ENCODE data around the gene ZIC4. TPM values are rescaled to one million over a fixed set of nuclear protein-coding genes. Genes with fewer than 3 reads are reported as not detected.

ZIC4 gene
- total RNA-seq, 2 experiments from 2014 or later: not detected

DNA sequence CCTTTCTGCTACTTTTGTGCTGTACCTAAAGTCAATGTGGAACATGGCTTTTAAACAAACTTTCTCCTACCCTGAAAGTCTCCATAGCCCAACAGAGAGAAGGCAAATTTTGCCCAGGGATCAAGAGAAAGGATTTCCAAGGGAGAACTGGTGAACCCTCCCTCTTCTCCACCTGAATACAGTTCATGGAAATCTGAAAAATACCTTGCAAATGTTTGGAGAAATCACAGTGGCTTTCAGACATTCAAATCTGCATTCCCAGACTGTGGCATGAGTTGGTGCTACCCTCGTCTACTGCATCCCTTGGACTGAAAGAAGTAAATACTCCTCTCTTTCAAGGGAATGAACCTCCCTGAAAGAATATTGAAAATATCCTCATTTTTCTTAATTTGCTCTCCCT is 38.7 kb downstream of the ZIC4 start:
- H3K36me3 Mint-ChIP-seq (ENCODE audit: low read depth): no peaks in the 10 kb centered on the region
- H3K27ac Mint-ChIP-seq: no peak overlapping the region
- no peak for ATAC-seq
- H3K27me3 Mint-ChIP-seq (ENCODE audit: low read depth): peaks cover 44% of the 10 kb centered on the region
- H3K9me3 Mint-ChIP-seq (ENCODE audit: insufficient read depth): no peaks in the 10 kb centered on the region
- H3K4me3 Mint-ChIP-seq: no peak overlapping the region
- no peaks in the 10 kb centered on the region for H3K4me1 Mint-ChIP-seq (ENCODE audit: low read depth)
- ChIA-PET POLR2A (no interaction called here), CTCF (no interaction called here)
- no peak for DNase-seq

DNA sequence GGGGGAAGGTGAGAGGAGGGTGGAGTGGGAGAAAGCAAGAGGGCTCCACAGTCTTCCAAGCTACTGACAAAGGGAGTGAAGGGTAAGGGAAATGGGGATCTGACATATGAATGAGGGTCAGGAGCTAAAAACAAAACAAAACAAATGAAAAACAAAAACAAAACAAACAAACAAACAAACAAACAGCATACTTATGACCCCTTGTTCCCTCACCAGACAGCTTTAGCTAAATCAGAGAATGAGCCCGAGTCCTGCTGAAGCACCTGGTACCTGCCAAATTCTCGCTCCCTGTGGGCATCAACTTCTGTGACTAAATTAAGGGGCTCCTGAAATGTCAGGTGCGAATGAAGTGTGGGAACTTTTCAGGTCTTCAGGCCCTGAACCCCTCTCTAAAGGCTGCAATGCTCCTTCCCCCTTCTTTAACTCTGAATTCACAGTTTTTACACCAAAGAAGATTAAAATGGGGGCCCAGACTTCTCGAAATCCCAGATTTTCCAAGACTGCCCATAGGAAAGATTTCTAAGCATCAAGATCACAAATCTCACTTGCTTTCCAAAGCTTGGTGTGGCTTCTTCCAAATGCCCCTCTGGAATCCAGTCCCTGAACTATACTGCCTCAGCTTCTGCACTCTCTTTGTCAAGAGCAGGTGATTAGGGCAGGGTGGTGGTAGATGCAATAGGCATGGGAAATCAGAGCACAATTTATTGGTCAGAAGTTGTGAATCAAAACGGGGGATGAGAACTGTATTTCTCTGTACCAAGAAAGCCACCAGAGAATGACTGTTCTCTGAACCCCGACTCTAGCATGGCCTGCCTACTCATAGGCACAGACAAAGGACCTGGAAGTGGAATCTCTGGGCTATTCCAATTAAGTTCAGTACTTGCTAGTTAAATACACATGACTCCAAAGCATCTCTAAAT is 40.9 kb downstream of the ZIC4 start:
- ATAC-seq (no peak), DNase-seq (no peak)
- H3K4me3 Mint-ChIP-seq: no peak overlapping the region
- H3K27me3 Mint-ChIP-seq (ENCODE audit: low read depth): peaks cover 37% of the 10 kb centered on the region
- H3K9me3 Mint-ChIP-seq (ENCODE audit: insufficient read depth): no peaks in the 10 kb centered on the region
- H3K4me1 Mint-ChIP-seq (ENCODE audit: low read depth): no peaks in the 10 kb centered on the region
- POLR2A ChIA-PET: no interaction called here
- no peak overlapping the region for H3K27ac Mint-ChIP-seq
- CTCF ChIA-PET: no interaction called here
- no peaks in the 10 kb centered on the region for H3K36me3 Mint-ChIP-seq (ENCODE audit: low read depth)

DNA sequence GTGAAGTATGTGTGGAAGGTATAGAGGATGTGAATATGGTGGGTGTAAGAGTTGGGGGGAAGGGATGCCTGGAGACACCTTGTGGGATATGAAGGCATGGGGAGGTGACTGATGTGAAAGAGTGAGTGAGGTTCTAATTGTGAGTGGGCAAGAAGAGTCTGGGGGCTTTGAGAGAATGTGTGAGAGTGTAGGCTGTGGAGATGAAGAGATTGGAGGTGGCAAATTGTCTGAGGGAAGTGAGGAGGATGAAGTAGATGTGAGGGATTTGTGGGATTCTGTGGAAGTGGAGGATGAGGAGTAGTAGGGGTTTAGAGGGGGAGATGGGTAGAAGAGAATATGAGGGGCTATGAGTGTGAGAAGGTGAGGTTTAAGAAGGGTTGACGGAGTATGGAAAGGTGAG is 41.6 kb downstream of the ZIC4 start:
- Mint-ChIP-seq H3K4me1 (ENCODE audit: low read depth) (no peaks in the 10 kb centered on the region), H3K27ac (no peak overlapping the region), H3K9me3 (ENCODE audit: insufficient read depth) (no peaks in the 10 kb centered on the region), H3K27me3 (ENCODE audit: low read depth) (peaks cover 37% of the 10 kb centered on the region), H3K4me3 (no peak overlapping the region), H3K36me3 (ENCODE audit: low read depth) (no peaks in the 10 kb centered on the region)
- ChIA-PET CTCF (no interaction called here), POLR2A (no interaction called here)
- ATAC-seq (no peak), DNase-seq (no peak)

DNA sequence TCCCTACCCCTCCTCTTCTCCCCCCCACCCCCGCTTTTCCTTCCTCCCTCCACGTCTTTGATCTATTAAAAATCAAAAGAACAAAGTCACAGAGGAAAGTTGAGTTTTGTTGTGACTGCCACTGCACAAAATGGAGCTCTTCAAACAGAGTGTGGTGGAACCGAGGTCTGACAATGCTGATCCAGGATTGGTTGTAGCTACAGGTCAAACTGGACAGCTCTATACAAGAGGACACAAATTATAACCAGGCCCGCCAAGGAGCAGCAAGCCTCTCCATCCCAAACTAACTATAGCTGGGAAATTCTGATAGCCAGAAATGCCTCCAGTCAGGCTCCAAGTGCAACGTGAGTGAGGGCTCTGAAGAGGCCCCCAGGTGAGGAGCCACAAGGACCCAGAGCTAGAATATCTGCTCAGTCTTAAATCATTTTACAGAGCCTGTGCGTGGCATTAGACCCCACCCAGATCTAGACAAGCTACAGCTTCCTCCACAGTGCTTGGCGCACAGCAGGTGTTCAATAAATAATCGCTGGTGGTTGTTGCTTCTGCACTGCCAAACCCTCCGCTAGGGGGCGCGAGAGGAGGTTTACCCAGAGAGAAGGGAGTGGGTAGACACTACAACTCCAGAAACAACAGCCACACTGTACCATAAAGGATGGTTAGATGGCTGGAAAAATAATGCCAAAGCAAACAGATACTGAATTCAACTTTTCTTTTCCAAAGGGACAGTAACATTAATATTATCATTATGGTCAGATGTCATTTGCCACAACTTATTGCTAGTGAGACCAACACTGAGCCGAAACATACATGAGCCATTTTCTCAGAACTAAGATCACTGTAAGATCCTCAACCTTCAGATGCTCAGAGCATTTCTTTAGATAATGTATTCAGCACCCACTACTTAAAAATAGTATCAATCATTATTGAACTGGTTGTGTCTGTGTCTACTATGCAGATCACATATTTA is 44.6 kb downstream of the ZIC4 start:
- ChIA-PET POLR2A (interaction anchor here (0.6 kb wide), 1 partner anchor 14 kb away, joined by 4 read pairs; no protein-coding TSS in a partner anchor), CTCF (interaction anchor here (0.7 to 1.2 kb wide), 2 partner anchors 27 to 70 kb away, joined by 3 read pairs; no protein-coding TSS in a partner anchor)
- peaks cover 46% of the 10 kb centered on the region for H3K27me3 Mint-ChIP-seq (ENCODE audit: low read depth)
- DNase-seq (peak; percentile 55), ATAC-seq (no peak)
- H3K27ac Mint-ChIP-seq: no peak overlapping the region
- H3K4me3 Mint-ChIP-seq: no peak overlapping the region
- no peaks in the 10 kb centered on the region for H3K9me3 Mint-ChIP-seq (ENCODE audit: insufficient read depth)
- no peaks in the 10 kb centered on the region for H3K36me3 Mint-ChIP-seq (ENCODE audit: low read depth)
- H3K4me1 Mint-ChIP-seq (ENCODE audit: low read depth): no peaks in the 10 kb centered on the region

DNA sequence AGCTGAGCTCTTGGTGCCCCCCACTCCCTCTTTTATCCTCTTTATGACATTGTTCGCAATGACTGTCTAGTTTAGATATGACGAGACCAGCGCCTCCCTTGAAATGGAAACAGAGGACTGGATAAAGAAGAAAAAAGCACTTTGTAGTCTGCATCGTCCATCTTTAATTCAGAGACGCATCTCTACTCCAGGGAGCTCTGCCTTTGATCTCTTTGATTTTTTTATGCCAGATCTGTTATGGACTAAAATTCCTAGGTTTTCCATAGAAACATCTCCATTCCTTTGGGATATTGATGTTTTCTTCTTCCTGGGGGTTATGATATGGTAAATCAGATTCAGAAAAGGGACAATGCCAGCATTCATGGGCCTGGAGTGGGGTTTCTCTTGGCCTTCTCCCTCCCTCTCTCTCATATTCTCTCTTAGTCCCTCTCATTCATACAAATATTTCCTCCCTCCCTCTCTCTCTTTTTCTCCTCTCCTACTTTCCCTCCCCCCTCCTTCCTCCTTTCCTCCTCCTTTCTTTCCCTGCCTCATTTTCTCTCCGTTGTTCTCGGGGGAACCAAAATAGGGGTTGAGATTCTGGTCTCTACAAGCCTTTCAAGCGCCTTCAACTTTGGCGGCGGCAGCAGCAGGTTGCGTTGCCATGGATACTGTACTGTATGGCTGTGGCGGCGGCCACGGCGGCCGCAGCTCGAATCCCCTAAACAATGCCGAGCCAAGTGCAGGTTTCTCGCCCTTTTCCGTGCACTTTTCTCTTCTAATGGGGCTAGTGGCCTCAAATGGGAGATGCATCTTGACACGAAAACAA is 45.5 kb downstream of the ZIC4 start:
- H3K4me3 Mint-ChIP-seq: no peak overlapping the region
- no peaks in the 10 kb centered on the region for H3K36me3 Mint-ChIP-seq (ENCODE audit: low read depth)
- DNase-seq: peak; percentile 25
- no peaks in the 10 kb centered on the region for H3K9me3 Mint-ChIP-seq (ENCODE audit: insufficient read depth)
- no peak overlapping the region for H3K27ac Mint-ChIP-seq
- POLR2A ChIA-PET: no interaction called here
- ATAC-seq: peak; percentile 51
- CTCF ChIA-PET: interaction anchor here (0.7 to 1.2 kb wide), 2 partner anchors 28 to 71 kb away, joined by 3 read pairs; no protein-coding TSS in a partner anchor
- H3K4me1 Mint-ChIP-seq (ENCODE audit: low read depth): no peaks in the 10 kb centered on the region
- peaks cover 55% of the 10 kb centered on the region for H3K27me3 Mint-ChIP-seq (ENCODE audit: low read depth)

DNA sequence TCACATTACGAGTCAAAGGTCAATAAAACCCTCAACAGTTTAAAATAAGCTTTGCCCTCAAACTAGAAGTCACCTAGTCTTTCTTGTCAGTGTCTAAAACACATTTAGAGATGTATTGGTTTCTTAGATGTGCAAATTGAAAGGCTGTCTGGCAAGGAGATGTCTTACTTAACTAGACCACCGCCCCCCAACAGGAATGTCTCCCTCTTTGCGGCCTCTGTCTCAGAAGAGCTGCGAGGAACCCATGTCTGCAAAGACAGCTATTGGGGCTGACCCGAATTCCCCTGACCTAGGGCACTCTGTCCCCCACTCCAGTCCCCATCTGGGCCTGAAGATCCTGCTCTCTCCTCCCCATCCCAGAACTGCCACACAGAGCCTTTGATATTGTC is 46.3 kb downstream of the ZIC4 start:
- CTCF ChIA-PET: no interaction called here
- no peak overlapping the region for H3K4me3 Mint-ChIP-seq
- peaks cover 61% of the 10 kb centered on the region for H3K27me3 Mint-ChIP-seq (ENCODE audit: low read depth)
- DNase-seq (no peak), ATAC-seq (no peak)
- H3K9me3 Mint-ChIP-seq (ENCODE audit: insufficient read depth): no peaks in the 10 kb centered on the region
- no peak overlapping the region for H3K27ac Mint-ChIP-seq
- peaks cover 2% of the 10 kb centered on the region for H3K36me3 Mint-ChIP-seq (ENCODE audit: low read depth)
- POLR2A ChIA-PET: no interaction called here
- no peaks in the 10 kb centered on the region for H3K4me1 Mint-ChIP-seq (ENCODE audit: low read depth)

DNA sequence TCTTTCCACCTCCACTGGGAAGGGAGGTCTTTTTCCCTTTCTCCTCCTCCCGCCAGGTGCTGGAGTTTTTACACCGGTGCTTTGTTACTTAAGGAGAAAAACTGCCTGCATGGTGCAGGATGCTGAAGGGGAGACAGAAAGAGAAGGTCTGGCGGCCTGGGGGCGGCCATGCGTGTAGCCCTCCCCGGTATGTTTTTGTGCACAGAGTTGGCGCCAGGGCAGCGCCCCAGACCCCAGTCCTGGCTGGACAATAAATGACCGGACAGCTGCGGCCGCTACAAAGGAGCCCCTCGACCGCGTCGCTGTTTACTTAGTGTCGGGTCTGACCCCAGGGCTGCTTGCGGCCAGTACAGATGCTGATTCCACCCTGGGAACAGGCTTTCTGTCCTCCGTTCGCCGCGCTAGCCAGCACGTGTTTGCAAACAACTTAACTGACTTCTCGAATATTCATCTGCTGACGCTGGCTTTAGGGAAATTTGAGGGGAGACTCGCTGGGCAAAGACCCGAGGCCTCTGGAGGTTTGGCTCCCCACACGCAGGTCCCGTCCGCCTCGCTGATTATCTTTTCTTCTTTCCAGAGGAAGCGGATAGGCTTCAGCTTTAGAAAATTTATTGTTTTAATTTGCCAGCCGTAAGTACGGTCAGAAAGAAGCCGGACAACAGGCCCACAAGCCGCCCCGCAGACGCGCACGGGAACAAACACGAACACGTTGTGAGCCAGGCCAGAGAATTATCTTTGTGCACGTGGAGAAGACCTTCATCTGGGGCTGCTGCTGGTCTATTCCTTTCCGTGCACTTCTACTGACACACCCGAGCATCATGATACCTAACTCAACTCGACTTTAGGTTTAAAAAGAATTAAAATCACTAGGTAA is 46.9 kb downstream of the ZIC4 start:
- CTCF ChIA-PET: no interaction called here
- DNase-seq (no peak), ATAC-seq (no peak)
- Mint-ChIP-seq H3K27ac (no peak overlapping the region), H3K4me3 (no peak overlapping the region), H3K4me1 (ENCODE audit: low read depth) (no peaks in the 10 kb centered on the region), H3K27me3 (ENCODE audit: low read depth) (peaks cover 67% of the 10 kb centered on the region), H3K9me3 (ENCODE audit: insufficient read depth) (no peaks in the 10 kb centered on the region), H3K36me3 (ENCODE audit: low read depth) (peaks cover 2% of the 10 kb centered on the region)
- POLR2A ChIA-PET: no interaction called here

DNA sequence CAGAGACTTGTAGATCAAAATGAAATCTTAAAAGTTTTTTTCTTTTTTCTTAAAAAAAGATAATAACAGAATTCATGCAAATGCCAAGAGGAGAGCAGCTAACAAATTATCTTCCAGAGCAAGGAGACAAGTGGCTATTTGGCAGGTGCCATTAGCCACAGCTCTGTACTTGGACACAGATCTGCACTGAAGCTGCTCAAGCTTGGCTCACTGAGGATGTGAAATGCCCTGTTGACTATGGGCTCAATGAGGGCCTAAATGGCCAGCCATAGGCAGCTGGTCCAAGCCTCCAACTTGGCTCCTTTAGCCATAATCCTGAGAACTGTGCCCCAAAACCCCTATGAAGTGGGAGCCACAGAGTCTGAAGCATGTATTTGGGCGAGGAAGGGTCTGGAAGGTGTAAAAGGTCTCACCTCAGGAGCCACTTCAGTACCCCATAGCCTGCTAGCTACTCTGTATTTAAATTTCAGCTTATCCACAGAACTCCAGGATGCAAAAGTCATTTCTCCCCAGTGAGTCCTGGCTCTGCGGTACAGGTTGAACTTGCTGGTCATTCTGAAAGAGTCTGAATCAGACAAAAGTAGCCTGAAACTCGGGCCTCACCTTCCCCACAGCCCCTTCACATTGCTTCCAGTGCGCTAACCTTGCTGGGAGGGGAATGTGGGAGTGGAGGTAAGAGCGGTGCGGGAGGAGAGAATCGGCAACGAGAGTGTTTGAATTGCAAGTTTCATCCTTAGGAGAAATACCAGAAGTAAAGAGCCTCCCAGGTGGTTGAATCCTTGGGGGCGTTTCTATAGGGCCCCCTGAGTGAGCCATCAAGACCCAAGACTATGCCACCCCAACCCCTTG is 48.0 kb downstream of the ZIC4 start:
- POLR2A ChIA-PET: no interaction called here
- no peaks in the 10 kb centered on the region for H3K9me3 Mint-ChIP-seq (ENCODE audit: insufficient read depth)

DNA sequence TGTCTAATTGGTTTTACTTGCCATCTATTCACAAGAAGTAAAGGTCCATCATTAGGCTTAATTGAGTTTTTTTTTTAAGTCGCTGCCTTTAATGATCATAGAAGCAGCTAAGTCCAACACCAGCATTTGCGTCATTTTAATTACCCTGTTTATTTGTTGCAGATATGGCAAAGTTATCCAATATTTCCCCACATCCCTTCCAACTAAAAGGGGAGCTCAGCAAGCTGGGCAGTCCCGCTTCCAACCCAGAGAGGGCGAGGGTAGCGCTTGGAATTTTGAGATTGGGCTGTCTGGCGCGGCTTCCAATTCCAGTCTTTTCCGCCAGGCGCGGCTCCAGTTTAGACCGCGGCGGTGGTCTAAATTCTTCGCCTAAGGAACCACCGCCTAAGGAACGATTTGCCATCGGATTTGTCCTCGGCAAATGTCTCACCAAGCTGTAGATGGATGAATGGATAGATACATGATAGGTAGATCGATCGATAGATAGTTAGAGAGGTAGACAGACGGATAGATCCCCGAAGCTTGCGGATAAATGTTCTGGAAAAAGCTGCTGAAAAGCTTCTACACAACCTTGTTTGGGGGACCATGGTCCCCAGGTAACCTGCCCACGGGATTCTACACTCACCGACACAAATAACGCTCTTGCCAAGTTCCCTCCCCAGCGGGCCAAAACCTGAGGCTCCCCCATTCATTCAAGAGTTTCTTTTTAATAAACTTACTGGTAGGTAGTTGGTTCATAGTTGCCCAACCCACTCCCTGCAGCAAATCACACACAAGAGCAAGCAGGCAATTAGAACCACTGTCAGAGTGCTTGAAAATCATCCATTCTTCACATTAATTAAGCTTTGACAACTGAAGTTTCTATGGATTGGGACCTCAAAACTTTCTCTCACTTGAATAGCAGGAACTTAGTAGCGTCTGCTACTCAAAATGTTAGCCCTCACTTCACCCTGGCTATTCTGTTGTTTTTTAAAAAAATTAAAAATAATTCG is 49.1 kb downstream of the ZIC4 start:
- Mint-ChIP-seq H3K4me1 (ENCODE audit: low read depth) (no peaks in the 10 kb centered on the region), H3K27ac (peak overlapping the region; percentile 14), H3K9me3 (ENCODE audit: insufficient read depth) (no peaks in the 10 kb centered on the region), H3K36me3 (ENCODE audit: low read depth) (peaks cover 2% of the 10 kb centered on the region), H3K4me3 (no peak overlapping the region), H3K27me3 (ENCODE audit: low read depth) (peaks cover 79% of the 10 kb centered on the region)
- no peak for ATAC-seq
- DNase-seq: no peak
- CTCF ChIA-PET: no interaction called here
- POLR2A ChIA-PET: no interaction called here

More for the DNA sequence above, 48.0 kb downstream of the ZIC4 start:
- CTCF ChIA-PET: no interaction called here
- Mint-ChIP-seq H3K27me3 (ENCODE audit: low read depth) (peaks cover 77% of the 10 kb centered on the region), H3K36me3 (ENCODE audit: low read depth) (peaks cover 2% of the 10 kb centered on the region), H3K27ac (no peak overlapping the region), H3K4me1 (ENCODE audit: low read depth) (no peaks in the 10 kb centered on the region), H3K4me3 (no peak overlapping the region)
- DNase-seq (no peak), ATAC-seq (no peak)

Measured in activated CD8-positive, alpha-beta T cell treated with anti-CD3 and anti-CD28 coated beads, Interleukin-2, amount 10 ng/mL, durations not matched to agents 7 days and 5 days (primary cell).